ENCODE measurements around the gene XYLB. TPM values are rescaled to one million over a fixed set of nuclear protein-coding genes. Genes with fewer than 3 reads are reported as not detected.
"Not testable (repeated sequence)": the region's sequence is repeated elsewhere in the genome, so short reads cannot be mapped to it uniquely, and the experiment has no call there.

Gene XYLB
- total RNA-seq, 1 donor from 2014 or later, result 6.9 TPM

DNA sequence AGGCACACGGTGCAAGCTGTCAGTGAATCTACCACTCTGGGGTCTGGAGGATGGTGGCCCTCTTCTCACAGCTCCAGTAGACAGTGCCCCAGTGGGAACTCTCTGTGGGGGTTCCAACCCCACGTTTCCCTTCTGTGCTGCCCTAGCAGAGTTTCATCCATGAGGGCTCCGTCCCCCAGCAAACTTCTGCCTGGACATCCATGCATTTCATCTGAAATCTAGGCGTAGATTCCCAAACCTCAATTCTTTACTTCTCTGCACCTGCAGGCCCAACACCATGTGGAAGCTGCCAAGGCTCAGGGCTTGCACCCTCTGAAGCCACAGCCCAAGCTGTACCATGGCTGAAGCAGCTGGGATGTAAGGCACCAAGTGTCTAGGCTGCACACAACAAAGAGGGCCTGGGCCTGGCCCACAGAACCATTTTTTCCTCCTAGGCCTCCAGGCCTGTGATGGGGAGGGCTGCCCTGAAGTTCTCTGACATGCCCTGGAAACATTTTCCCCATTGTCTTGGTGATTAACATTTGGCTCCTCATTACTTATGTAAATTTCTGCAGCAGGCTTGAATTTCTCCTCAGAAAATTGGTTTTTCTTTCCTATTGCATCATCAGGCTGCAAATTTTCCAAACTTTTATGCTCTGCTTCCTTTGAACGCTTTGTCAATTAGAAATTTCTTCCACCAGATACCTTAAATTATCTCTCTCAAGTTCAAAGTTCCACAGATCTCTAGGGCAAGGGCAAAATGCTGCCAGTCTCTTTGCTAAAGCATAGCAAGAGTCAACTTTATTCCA, 86.5 kb downstream of the XYLB start:
- not testable (repeated sequence) for H4K20me1 ChIP-seq (ENCODE audit: low read depth); H3K9ac ChIP-seq; H3K4me1 ChIP-seq; H3K27me3 ChIP-seq; H2AFZ ChIP-seq (replicated peaks); H3K4me1 Mint-ChIP-seq; H3K27ac Mint-ChIP-seq; H3K4me3 ChIP-seq; H3K27me3 Mint-ChIP-seq (ENCODE audit: insufficient read depth, low read depth); H3F3A ChIP-seq (ENCODE audit: low read depth); H3K36me3 ChIP-seq; H3K27ac ChIP-seq; H3K4me3 Mint-ChIP-seq; H3K4me2 ChIP-seq; H3K79me2 ChIP-seq (ENCODE audit: low read depth)
- H3K9me3 ChIP-seq (ENCODE audit: low read depth), result peaks cover 26% of the 10 kb centered on the region
- peak; percentile 17 for DNase-seq (ENCODE audit: low spot score)
- Mint-ChIP-seq H3K36me3 (peaks cover 12% of the 10 kb centered on the region), H3K9me3 (peaks cover 64% of the 10 kb centered on the region)

GRCh38 chr3:38433661-38434060, 87.1 kb downstream of the XYLB start:
- H3K9me3 Mint-ChIP-seq, result peaks cover 68% of the 10 kb centered on the region
- H3K27me3 ChIP-seq; H3K27ac ChIP-seq; H3K27me3 Mint-ChIP-seq (ENCODE audit: insufficient read depth, low read depth); H3K4me1 ChIP-seq; H3K79me2 ChIP-seq (ENCODE audit: low read depth); H3K4me2 ChIP-seq; H4K20me1 ChIP-seq (ENCODE audit: low read depth); H3K4me3 ChIP-seq; H3F3A ChIP-seq (ENCODE audit: low read depth); H3K27ac Mint-ChIP-seq; H3K4me3 Mint-ChIP-seq; H3K9ac ChIP-seq; DNase-seq (ENCODE audit: low spot score); H3K36me3 ChIP-seq; H2AFZ ChIP-seq (replicated peaks); H3K4me1 Mint-ChIP-seq: not testable (repeated sequence)
- H3K9me3 ChIP-seq (ENCODE audit: low read depth), result peaks cover 26% of the 10 kb centered on the region
- H3K36me3 Mint-ChIP-seq, result peaks cover 14% of the 10 kb centered on the region

DNA sequence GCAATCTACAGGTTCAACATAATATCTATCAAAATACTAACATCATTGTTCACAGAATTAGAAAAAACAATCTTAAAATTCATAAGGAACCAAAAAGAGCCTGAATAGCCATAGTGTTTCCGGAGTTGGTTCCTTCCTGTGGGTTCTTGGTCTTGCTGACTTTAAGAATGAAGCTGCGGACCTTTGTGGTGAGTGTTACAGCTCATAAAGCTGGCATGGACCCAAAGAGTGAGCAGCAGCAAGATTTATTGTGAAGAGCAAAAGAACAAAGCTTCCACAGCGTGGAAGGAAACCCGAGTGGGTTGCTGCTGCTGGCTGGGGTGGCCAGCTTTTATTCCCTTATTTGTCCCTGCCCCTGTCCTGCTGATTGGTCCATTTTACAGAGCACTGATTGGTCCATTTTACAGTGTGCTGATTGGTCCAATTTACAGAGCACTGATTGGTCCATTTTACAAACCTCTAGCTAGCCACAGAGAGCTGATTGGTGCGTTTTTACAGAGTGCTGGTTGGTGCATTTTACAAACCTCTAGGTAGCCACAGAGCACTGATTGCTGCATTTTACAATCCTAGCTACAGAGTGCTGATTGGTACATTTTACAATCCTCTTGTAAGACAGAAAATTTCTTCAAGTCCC, 92.0 kb downstream of the XYLB start:
- H3K27ac ChIP-seq; H3K27me3 Mint-ChIP-seq (ENCODE audit: insufficient read depth, low read depth); H3K27ac Mint-ChIP-seq; H3K9ac ChIP-seq; H3K79me2 ChIP-seq (ENCODE audit: low read depth); H3K4me1 ChIP-seq; H3K27me3 ChIP-seq; H2AFZ ChIP-seq (replicated peaks); H3K4me1 Mint-ChIP-seq; H3K4me3 ChIP-seq; H3K4me3 Mint-ChIP-seq; H3F3A ChIP-seq (ENCODE audit: low read depth); H3K9me3 ChIP-seq (ENCODE audit: low read depth); H3K4me2 ChIP-seq; H3K36me3 ChIP-seq; DNase-seq (ENCODE audit: low spot score); H4K20me1 ChIP-seq (ENCODE audit: low read depth); H3K36me3 Mint-ChIP-seq: not testable (repeated sequence)
- H3K9me3 Mint-ChIP-seq, result peaks cover 41% of the 10 kb centered on the region

- H3K4me3 ChIP-seq; H3K4me2 ChIP-seq; H2AFZ ChIP-seq (replicated peaks); H3K4me1 Mint-ChIP-seq; H3K36me3 ChIP-seq; H3K27me3 ChIP-seq; H3K79me2 ChIP-seq (ENCODE audit: low read depth); H3K27ac ChIP-seq; H4K20me1 ChIP-seq (ENCODE audit: low read depth); H3K9ac ChIP-seq; H3K4me3 Mint-ChIP-seq; H3F3A ChIP-seq (ENCODE audit: low read depth); H3K9me3 ChIP-seq (ENCODE audit: low read depth); H3K27ac Mint-ChIP-seq; H3K36me3 Mint-ChIP-seq; DNase-seq (ENCODE audit: low spot score); H3K4me1 ChIP-seq; H3K27me3 Mint-ChIP-seq (ENCODE audit: insufficient read depth, low read depth): not testable (repeated sequence)
- H3K9me3 Mint-ChIP-seq, result peaks cover 13% of the 10 kb centered on the region
Observed at GRCh38 chr3:38443205-38443604, 96.6 kb downstream of the XYLB start.

DNA sequence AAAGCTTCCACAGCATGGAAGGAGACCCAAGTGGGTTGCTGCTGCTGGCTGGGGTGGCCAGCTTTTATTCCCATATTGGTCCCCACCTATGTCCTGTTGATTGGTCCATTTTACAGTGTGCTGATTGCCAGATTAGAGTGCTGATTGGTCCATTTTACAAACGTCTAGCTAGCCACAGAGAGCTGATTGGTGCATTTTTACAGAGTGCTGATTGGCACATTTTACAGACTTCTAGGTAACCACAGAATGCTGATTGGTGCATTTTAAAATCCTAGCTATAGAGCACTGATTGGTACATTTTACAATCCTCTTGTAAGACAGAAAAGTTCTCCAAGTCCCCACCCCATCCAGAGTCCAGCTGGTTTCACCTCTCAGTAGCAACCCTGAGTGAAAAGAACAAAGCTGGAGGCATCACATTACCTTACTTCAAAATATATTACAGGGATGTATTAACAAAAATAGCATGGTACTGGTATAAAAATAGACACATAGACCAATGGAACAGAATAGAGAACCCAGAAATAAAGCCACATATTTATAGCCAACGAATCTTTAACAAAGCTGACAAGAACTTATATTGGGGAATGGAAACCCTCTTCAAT, 99.6 kb downstream of the XYLB start:
- peaks cover 6% of the 10 kb centered on the region for H3K4me1 Mint-ChIP-seq
- H3K36me3 Mint-ChIP-seq, result peaks cover 4% of the 10 kb centered on the region
- H3K4me1 ChIP-seq, result no peaks in the 10 kb centered on the region
- no peak overlapping the region for H3K9ac ChIP-seq
- no peak overlapping the region for H3K4me3 ChIP-seq
- no peak overlapping the region for H2AFZ ChIP-seq (replicated peaks)
- no peak overlapping the region for H3K27ac Mint-ChIP-seq
- no peaks in the 10 kb centered on the region for H3F3A ChIP-seq (ENCODE audit: low read depth)
- TF ChIP-seq, protein P1, sequence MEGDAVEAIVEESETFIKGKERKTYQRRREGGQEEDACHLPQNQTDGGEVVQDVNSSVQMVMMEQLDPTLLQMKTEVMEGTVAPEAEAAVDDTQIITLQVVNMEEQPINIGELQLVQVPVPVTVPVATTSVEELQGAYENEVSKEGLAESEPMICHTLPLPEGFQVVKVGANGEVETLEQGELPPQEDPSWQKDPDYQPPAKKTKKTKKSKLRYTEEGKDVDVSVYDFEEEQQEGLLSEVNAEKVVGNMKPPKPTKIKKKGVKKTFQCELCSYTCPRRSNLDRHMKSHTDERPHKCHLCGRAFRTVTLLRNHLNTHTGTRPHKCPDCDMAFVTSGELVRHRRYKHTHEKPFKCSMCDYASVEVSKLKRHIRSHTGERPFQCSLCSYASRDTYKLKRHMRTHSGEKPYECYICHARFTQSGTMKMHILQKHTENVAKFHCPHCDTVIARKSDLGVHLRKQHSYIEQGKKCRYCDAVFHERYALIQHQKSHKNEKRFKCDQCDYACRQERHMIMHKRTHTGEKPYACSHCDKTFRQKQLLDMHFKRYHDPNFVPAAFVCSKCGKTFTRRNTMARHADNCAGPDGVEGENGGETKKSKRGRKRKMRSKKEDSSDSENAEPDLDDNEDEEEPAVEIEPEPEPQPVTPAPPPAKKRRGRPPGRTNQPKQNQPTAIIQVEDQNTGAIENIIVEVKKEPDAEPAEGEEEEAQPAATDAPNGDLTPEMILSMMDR (IDR thresholded peaks at IDR 0.05), result no peak
- H3K27me3 ChIP-seq, result no peaks in the 10 kb centered on the region
- no peak overlapping the region for H3K27ac ChIP-seq
- no peaks in the 10 kb centered on the region for H3K79me2 ChIP-seq (ENCODE audit: low read depth)
- H3K4me2 ChIP-seq, result no peak overlapping the region
- no peaks in the 10 kb centered on the region for H3K9me3 ChIP-seq (ENCODE audit: low read depth)
- DNase-seq (ENCODE audit: low spot score), result no peak
- no peaks in the 10 kb centered on the region for H4K20me1 ChIP-seq (ENCODE audit: low read depth)
- H3K27me3 Mint-ChIP-seq (ENCODE audit: insufficient read depth, low read depth), result peaks cover 9% of the 10 kb centered on the region
- H3K4me3 Mint-ChIP-seq, result no peak overlapping the region
- peaks cover 8% of the 10 kb centered on the region for H3K9me3 Mint-ChIP-seq
- no peaks in the 10 kb centered on the region for H3K36me3 ChIP-seq

All from neural progenitor cell (in vitro differentiated cells).